Measurements from ENCODE around the gene EFNA5.
"Not testable (repeated sequence)": the region's sequence is repeated elsewhere in the genome, so short reads cannot be mapped to it uniquely, and the experiment has no call there.

The EFNA5 gene

GRCh38 chr5:107359033-107359915 is 311.5 kb downstream of the EFNA5 start:
- no peak for DNase-seq

DNA sequence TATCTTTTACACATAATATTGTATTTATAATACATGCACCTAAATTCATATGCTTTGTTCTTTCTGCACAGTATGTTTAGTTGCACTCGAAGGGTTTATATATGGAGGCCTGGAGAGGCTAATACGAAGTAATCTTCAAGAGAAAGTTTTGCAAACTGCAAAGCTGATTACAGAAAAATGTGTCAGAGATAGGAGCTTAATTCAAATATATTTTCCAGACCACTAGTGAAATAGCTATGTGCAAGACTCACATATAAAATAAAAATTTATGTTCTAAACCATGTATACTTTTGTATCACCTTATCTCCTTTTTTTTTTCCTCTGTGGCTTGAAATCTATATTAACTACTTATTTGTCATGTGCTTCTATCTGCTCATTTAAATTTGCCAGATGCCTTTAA is 313.8 kb downstream of the EFNA5 start:
- no peak for DNase-seq

DNA sequence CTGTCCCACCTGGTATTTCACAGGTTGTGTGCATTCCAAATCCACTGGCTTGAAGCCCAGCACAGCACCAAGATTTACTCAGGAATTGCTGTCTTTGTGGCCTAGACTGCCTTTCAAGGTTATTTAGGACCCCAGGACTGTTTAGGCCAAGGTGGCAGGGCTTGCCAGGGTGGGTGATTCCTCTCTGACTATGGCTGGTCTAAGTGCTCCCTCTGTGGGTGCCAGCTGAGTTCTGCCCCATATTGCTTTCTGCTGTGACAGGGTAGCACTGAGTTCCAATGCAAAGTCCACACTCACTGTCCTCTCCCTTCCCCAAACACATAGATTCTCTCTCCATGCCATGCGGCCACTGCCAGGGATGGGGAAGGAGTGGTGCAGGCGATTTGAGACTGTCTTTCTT is 318.2 kb downstream of the EFNA5 start:
- DNase-seq = no peak

DNA sequence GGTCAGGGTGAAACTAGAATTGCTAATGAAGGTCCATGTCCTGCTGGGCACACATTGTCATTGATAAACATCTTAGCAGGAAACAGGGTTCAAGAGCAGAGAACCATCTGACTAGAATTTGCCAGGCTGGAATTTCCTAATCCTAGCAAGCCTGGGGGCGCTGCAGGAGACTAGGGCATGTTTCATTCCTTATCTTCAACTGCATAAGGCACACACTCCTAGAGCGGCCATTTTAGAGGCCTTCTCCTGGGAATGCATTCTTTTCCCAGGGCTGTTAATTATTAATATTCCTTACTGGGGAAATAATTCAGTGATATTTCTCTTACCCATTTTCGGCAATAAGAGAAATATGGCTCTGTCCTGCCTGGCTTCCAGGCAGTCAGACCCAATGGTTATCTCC is 324.2 kb downstream of the EFNA5 start:
- not testable (repeated sequence) for DNase-seq

DNA sequence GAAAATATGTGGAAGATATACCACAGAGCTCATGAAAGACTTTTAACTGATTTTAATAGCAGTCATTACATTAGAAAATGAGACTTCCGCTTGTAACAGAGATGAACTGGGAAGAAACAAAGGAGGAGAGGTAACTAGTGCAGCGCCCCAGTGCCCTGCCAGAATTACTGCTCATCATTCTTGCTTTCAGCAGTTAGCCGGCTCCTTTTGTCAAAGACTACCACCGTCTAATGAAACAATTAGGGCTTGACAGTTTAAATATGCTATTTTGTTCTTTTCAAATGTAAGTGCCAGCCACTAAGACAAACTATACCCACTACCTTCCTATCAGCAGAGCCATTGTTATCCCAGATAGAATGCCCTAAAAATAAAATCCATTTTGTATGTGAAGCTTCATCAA is 328.4 kb downstream of the EFNA5 start:
- no peak for DNase-seq

GRCh38 chr5:107341376-107342084 is 329.2 kb downstream of the EFNA5 start:
- DNase-seq = no peak

DNA sequence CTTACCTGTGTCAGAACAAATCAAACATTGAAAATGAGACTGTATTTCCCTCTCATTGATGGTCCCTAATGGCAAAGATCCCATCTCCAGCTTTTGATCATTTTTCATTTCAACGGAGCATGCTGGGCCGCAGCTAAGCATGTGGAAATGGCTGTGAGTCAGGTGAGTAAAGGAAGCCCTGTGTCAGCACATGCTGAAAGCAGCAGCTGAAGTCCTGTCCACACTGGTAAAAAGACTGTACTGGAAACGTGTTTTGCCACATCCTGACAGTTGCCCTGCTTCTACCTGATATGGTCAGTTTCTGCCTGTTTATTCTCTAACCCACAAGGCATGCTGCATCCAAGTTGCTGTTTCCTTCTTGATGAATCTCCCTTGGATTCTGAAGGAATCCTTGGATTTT is 330.1 kb downstream of the EFNA5 start:
- no peak for DNase-seq

DNA sequence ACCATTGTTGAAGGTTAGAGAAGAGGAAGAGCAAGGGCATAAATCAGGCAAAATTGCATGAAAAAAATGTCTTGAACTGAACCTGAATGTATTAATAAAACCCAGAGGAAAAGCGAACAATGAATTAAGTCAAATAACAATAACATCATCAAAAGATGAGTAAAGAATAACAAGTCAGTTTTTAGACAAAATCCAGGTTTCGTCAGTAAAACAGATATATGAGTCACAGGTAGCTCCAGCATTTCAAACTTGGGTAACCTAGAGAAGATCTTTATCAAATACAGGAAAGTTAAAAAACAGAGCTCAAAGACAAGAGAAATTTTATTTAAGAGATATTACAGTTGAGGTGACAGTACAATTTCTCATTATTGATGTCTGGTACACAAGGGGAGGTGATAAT is 332.4 kb downstream of the EFNA5 start:
- no peak for DNase-seq

GRCh38 chr5:107337281-107337680 is 333.5 kb downstream of the EFNA5 start:
- DNase-seq = no peak

- DNase-seq = no peak
Measured at GRCh38 chr5:107331882-107332281, 338.9 kb downstream of the EFNA5 start.

DNA sequence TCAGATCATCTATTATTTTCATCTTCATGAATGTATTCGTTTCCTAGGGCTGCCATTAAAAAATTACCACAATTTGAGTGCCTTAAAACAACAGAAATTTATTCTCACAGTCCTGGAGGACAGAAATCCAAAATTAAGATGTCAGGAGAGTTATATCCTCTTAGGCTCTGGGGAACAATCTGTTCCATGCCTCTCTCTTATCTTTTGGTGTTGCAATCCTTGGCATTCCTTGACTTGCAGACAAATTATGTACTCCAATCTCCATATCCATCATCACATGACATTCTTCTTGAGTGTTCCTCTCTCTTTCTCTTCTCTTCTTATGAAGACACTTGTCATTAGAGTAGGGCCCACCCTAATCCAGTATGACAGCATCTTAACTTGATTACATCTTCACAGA is 339.4 kb downstream of the EFNA5 start:
- DNase-seq = no peak

DNA sequence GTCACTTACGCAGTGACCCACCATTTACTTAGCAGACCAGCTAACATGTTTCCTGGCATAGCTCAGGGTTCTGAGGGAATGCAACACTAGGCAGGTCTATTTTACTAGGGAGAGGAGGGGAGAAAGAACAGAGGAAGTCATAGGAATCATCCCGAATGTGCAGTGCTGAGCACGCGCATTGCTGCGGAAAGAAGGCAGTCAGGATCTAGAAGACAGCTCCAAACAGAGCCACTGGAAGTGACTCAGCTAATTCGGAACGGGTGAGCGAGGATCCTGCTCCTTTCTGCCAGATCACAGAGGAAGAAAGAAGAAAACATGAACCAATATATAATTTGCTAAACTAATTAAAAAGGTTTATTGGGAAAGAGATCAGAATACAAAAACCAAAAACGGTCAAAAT is 339.8 kb downstream of the EFNA5 start:
- no peak for DNase-seq

DNA sequence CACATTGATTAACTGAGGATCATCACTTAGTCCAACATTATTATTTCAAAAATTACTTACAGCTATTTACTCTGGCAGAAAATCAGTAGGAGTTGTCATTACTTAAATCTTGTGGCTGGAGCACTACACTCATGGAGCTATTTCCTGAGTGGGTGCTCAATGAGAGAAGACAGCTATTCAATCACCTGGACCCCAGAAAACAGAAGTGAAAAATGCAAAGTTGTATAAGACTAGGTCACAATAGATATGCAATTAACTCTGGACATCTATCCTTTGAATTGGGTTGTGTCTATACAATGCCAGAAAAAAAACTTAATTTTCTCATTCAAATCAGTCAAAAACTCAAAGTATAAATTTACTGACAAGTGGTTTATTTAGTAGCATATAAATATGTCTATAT is 340.9 kb downstream of the EFNA5 start:
- DNase-seq = no peak
